NT2/D1 (cell line): Measurements from ENCODE around the gene SOWAHC.

Experiments used
- SUZ12 ChIP-seq: IDR thresholded peaks from 2 replicates; pipeline ENCODE4 v1.6.1; 2011; ENCODE audit not compliant: insufficient read length, insufficient read depth; ENCODE audit errors: extremely low read depth
- YY1 ChIP-seq: IDR thresholded peaks from 2 replicates; pipeline ENCODE4 v1.6.1; 2011; ENCODE audit not compliant: insufficient read length, insufficient read depth
- ZNF274 ChIP-seq: IDR thresholded peaks from 2 replicates; pipeline ENCODE4 v1.6.1; 2011; ENCODE audit warnings: mild to moderate bottlenecking, low read depth, low read length

DNA sequence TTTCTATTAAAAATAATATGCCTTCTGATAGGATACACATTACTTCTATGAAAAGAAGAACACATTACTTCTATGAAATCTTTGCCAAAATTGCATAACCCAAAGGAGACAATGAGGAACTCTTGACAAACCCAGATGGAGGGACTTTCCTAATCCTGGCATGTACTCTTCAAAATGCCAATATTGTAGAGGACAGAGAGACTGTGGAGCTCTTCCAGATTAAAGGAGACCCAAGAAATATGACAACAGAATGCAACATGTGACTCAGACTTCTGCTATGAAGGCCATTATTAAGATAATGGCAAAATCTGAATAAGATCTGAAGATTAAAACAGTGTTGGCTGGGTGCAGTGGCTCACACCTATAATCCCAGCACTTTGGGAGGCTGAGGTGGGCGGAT is 22.2 kb downstream of the SOWAHC start:
- TF ChIP-seq YY1 (no peak), ZNF274 (no peak), SUZ12 (no peak)
